Cardiac fibroblast (primary cell): ENCODE measurements around the gene TNIP2.
A peak's percentile ranks its signal among the peaks of the same experiment; 100 is the strongest.

Source experiments
- DNase-seq, 2 donors: peaks; one replicate each; pipeline versions ENCODE4 v3.0.0 to v3.0.0-alpha.2; 2010; ENCODE audit warnings: low read depth in 2 of 2
- H3K4me3 ChIP-seq, 2 donors: replicated peaks in 1 of 2; 1 replicate in 1 of 2; 2 replicates in 1 of 2; pipeline ENCODE4 v1.5.1; 2011; ENCODE audit warnings: low read depth in 2 of 2, low read length in 2 of 2, mild to moderate bottlenecking in 2 of 2, moderate library complexity in 1 of 2
- CTCF ChIP-seq: IDR thresholded peaks from one replicate; pipeline ENCODE4 v1.5.1; 2011; ENCODE audit warnings: low read depth, mild to moderate bottlenecking, low read length, inconsistent platforms

TNIP2 gene

GRCh38 chr4:2792711-2793585 lies 36.8 kb upstream of the TNIP2 start, which contains the start of gene SH3BP2:
TSS of gene SH3BP2 (plus strand) at chr4:2793085. CDS start at chr4:2820618, 27,533 bp downstream.
- H3K4me3 ChIP-seq: peak within 1 kb of the TSS; percentile 67 to 75
- no peak for TF ChIP-seq CTCF
- peak; percentile 60 to 84 for DNase-seq

- DNase-seq: no peak
- no peak for TF ChIP-seq CTCF
- no peak overlapping the region for H3K4me3 ChIP-seq
These were observed 36.2 kb upstream of the TNIP2 start for GRCh38 chr4:2792396-2792710.

GRCh38 chr4:2791518-2792395 lies 35.6 kb upstream of the TNIP2 start:
- no peak overlapping the region for H3K4me3 ChIP-seq
- TF ChIP-seq CTCF: no peak

GRCh38 chr4:2790583-2791517 lies 34.7 kb upstream of the TNIP2 start:
- H3K4me3 ChIP-seq: no peak overlapping the region
- no peak for DNase-seq
- TF ChIP-seq CTCF: no peak

More at GRCh38 chr4:2791518-2792395, 35.6 kb upstream of the TNIP2 start:
- no peak for DNase-seq

GRCh38 chr4:2789793-2790582 lies 33.9 kb upstream of the TNIP2 start:
- DNase-seq: no peak
- no peak for TF ChIP-seq CTCF
- no peak overlapping the region for H3K4me3 ChIP-seq
